HL-60 (cell line): ENCODE results near the gene LDAH.
A peak's percentile ranks its signal among the peaks of the same experiment; 100 is the strongest.

Experiments
- CTCF ChIP-seq: IDR thresholded peaks from one replicate; pipeline ENCODE4 v1.5.1; 2011; ENCODE audit warnings: low read length, control low read depth, inconsistent platforms; ENCODE audit not compliant: insufficient read depth
- GABPA ChIP-seq: IDR thresholded peaks from 2 replicates; pipeline ENCODE4 v1.6.1; 2012; ENCODE audit warnings: low read depth
- POLR2AphosphoS5 ChIP-seq: IDR thresholded peaks from 2 replicates; pipeline ENCODE4 v1.6.1; 2012; ENCODE audit warnings: low read depth
- REST ChIP-seq: IDR thresholded peaks from 2 replicates; pipeline ENCODE4 v1.6.1; 2012; ENCODE audit warnings: low read depth; ENCODE audit not compliant: insufficient replicate concordance
- SPI1 ChIP-seq: IDR thresholded peaks from 2 replicates; pipeline ENCODE4 v1.6.1; 2012; ENCODE audit warnings: low read depth, mild to moderate bottlenecking, borderline replicate concordance

GRCh38 chr2:20635675-20636584, 187.0 kb downstream of the LDAH start:
- TF ChIP-seq POLR2AphosphoS5, result no peak
- TF ChIP-seq REST, result no peak
- TF ChIP-seq CTCF, result peak; percentile 63
- no peak for TF ChIP-seq GABPA
- no peak for TF ChIP-seq SPI1
